Smooth muscle cell of the brain vasculature (primary cell): ENCODE results near the gene TTLL1.
"Not testable (repeated sequence)": the region's sequence is repeated elsewhere in the genome, so short reads cannot be mapped to it uniquely, and the experiment has no call there.

Source experiments
- DNase-seq: peaks from one replicate; pipeline ENCODE4 v3.0.0-alpha.2; 2012; ENCODE audit warnings: low read depth, low spot score

TTLL1 gene

DNA sequence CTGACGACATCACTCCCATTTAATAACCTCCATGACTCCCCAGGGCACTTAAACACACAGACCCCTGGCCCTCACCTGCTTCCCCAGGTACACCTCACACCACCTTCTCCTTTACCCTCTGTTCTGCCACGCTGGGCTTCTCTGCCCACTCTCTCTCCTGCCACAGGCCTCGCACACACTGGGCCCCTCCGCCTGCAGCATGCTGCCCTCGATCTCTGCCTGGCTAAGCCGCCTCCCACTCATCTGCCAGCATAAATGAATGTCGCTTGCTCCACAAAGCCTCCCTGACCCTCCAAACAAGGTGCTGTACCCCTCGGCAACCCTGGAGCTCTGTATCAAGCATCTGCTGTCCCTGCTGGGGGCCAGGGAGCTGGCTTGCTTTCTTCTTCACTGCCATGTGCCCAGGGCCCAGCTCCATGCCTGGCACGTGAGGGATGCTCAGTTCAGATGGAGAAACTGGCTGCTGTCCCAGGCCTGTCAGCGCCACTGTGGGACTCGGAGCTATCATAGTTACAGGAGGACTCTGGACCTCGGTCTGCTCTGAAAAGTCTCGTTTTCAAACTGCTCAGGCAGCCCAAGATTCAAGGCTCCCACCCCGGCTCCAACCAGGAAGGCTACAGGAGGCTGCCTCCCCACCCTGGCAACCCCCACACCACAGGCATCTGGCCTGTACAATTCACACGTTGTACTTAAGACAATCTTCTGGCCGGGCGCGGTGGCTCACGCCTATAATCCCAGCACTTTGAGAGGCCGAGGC lies 11.9 kb downstream of the TTLL1 start:
- DNase-seq: no peak

DNA sequence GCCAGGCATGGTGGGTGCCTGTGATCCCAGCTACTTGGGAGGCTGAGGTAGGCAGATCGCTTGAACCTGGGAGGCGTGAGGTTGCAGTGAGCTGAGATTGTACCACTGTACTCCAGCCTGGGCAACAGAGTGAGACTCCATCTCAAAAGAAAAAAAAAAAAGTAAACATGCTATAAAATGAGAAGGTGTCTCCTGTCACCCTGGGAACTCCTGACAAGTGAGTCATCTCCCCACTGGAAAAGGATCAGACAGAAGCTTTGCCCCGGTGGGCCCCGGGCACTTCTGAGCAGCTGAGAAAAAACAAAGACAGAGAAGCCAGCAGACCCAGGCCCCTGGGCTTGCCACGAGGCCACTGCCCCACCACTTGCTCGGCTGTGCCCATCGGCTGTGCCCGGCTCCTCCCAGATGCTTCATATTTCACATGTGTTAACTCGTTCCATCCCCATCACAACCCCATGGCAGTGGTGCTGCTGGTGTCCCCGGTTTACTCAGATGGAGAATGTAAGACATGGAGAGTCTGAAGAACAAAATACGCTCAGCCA lies 22.3 kb downstream of the TTLL1 start:
- DNase-seq: peak; percentile 33

DNA sequence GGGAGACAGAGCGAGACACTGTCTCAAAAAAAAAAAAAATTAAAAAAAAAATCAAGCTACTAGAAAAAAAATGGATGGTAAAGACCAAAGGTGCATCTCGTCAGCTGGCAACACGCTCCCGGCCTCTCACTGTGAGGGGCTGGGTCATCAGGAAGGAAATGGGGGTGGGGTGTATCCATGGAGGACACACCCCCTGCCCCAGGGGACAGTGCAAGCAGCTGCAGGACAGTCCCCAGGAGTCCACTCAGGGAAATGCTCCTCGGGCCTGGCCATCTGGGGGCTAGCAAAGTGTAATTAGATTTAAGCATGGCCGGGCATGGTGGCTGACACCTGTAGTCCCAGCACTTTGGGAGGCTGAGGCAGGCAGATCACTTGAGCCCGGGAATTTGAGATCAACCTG lies 23.1 kb downstream of the TTLL1 start:
- DNase-seq: no peak

DNA sequence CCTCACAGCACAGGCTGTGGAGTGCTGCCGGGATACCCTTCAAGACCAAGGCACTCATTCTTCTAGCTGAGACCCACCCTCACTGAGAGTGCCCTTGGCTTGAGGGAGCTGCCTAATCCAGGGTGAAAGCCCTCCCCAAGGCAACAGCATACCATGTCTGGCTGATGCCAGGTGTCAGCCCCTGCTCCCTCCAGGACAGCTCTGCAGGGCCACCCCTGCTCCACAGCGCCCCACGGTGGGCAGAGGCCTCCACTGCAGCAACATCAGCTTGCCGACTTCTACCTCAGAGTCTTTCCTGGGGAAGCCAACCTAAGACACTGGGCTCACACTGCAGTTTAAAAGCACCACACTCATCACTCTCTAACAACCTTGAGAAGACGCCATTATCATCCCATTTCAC lies 29.0 kb downstream of the TTLL1 start:
- no peak for DNase-seq

DNA sequence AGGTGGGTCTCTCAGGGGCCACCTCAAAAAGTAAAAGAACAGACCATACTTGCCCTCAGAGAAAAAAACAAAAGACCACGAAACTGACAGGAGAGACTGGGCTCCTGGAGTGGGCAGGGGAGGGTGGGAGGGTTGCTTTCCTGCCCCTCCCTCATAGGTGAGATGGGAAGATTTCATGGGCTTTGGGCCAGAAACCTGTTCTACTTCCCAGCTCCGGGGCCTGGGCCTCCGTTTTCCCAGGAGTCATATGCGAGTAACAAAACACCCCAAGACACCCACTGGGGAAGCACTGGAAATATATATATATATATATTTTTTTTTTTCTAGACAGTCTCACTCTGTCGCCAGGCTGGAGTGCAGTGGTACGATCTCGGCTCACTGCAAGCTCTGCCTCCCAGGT lies 31.6 kb downstream of the TTLL1 start:
- no peak for DNase-seq

DNA sequence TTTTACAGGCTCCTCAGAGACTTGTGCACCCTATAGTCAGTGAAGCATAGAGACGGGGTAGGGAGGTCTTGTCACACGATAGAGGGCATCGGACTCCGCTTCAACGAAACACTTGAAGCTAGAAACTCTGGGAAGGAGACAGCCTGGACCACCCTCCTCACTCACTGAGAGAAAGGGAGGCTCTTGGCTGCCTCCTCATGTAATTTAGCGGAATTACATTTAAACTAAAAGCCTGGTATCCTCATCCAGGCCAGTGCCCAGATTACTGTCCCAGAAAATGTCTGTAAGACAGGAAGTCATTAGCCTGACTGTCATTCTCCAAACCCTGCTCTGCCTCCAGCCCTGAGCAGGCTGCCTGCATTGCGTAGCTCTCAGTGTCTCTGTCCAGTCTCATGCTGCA lies 36.0 kb downstream of the TTLL1 start:
- DNase-seq: no peak

DNA sequence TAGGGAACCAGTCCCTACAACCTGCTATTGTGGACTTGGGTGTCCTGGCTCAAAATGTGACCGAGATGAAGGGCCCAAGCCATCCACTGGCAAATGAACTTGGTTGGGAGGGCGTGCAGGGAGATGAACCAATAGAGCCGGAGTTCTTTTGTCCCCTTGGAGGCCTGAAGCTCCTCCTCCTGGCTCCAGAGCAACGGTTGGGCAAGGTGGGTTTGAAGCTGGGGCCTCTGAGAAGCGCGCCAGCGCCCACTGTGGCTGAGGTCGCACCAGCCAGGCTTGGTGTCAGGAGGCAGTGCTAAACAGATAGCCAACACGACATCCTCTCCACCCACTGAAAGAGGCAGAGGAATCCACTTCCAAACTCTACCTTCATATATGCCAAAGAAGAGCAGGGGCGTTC lies 38.2 kb downstream of the TTLL1 start:
- DNase-seq: no peak

DNA sequence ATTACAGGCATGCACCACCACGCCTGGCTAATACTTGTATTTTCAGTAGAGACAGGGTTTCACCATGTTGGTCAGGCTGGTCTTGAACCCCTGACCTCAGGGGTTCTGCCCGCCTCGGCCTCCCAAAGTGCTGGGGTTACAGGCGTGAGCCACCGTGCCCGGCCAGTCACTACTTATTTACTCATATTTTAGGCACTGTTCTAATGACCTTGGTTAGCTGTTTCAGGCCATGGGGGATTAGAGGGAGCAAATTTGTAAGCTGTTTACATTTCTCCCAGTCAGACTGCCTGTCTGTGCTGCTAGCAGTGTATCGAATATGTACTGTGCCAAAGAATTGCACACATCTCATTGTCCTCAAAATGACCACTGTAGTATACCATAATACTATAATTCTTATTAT lies 41.6 kb downstream of the TTLL1 start:
- DNase-seq: no peak

DNA sequence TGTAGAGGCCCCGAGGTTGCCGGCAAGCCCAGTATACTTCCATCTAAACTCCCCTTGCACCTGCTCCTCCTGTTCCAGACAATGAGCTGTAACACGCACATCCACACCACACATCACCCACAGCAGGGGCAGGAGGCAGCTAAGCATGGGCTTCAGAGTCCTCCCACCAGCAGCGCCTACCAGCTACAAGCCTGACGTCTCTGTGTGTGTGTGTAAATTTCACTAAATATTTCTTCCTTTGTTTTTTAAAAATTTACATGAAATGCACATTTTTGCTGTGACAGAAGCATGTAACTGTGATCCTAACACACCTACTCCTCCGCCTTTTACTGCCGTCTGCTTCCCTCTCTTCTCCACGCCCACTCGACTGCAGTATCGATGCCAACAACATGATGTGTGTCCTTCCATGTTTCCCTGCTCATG lies 44.9 kb downstream of the TTLL1 start:
- DNase-seq: no peak

DNA sequence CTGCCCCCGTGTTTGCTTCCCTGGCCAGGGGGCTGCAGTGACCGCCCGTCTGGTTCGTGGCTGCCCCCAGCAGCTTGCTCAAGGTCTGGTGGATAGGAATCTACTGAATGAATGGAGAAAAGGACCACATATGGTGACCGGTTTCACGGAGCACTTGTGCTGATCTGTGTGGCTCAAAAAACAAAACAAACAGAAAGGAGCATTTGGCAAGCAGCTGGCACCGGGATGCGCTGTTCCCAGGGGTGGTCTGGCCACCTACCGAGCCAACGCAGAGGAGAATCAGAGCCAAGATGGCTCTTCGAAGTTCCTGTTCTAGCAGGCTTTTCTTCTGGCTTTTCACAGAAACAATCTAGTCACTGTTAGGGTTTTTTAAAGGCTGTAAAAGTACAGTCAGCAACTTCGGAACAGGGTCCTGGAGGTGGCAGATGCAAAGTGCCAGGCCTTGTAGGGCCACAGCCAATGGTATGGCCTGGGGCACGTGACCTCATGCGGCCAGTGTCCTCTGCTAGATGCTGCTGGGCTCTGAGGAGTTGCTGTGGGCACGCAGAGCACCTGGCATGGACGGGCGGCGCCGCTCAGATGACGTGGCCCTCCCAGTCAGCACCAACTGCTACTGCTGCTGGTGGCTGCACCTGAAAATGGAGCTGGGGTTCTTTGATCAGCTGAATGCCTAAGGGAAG lies 47.0 kb downstream of the TTLL1 start:
- peak; percentile 39 for DNase-seq

DNA sequence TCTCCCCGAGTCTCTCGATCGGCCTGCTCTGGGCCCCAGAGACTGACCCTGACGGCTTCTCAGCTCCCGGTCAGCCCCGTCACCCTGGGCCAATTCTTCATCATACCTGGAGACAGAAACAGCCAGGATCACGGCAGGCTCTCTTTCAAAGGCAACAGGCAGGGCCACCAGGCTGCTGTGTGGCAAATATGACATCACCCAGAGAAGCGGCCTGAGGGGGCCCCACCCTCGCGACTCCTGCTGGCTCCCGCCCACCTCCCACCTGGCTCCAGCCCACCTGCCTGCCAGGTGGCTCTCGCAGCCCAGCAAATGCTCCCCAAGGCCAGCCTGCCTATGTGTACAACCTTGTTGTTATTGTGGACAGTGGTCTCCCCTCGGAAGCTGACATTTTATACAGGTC lies 49.4 kb downstream of the TTLL1 start:
- no peak for DNase-seq

DNA sequence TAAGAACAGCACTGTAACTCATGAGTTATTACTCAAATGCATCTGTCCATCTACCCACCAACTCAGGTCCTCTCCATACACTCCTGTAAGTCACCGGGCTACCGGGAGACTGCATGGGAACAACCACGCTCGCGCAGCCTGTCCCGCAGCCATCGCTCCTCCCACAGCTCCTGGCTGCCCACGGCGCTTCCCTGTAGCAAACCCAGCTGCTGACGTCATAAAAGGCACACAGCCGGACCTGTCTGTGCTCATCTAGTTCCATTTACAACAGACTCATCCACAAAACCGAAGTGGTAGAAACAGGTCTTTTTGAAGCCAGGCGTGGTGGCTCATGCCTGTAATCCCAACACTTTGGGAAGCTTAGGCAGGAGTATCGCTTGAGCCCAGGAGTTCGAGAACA lies 50.9 kb downstream of the TTLL1 start:
- no peak for DNase-seq

DNA sequence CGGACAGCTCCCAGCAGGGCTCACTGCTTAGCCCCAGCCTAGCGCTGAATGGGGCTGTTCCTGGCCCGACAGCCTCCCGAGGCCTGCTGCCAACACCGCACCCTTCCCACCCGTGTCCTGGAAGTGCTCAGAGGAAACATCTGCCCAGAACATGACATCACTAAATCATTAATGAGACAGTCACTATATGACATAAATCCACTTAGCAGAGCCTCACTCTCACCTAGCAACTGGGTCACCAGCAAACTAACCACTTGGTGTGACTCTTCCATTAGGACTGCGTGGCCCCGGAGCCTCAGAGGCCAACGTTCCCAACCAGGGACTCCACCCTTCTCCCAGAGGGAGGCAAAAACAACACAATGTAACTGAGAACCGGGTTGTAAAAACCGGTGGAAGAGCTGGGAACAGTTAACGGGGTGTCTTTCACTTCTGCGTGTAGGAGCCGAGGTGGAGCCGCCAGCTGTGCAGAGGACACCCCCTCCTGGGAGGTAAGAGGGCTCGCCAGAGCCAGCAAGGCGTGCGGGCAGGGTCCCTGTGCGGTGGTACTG lies 52.8 kb downstream of the TTLL1 start:
- peak; percentile 57 for DNase-seq

DNA sequence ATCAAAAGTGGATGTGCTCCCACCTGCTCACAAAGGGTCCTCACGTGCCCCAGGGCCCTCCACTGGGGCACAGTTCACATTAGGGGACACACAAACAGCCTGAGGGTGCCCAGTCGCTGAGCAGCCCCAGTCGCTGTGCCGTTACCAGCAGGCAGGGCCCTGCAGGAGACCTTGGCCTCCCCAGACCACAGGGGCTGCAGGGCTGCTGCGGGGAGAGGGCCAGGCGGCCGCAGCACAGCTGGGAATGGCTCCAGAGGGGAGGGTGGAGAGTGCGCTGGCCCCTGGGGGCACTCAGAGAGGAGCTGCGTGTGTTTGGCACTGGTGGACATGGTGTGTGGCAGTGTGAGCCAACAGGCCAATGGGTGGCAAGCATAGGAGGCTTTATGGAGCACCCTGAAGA lies 53.9 kb downstream of the TTLL1 start:
- DNase-seq: no peak

DNA sequence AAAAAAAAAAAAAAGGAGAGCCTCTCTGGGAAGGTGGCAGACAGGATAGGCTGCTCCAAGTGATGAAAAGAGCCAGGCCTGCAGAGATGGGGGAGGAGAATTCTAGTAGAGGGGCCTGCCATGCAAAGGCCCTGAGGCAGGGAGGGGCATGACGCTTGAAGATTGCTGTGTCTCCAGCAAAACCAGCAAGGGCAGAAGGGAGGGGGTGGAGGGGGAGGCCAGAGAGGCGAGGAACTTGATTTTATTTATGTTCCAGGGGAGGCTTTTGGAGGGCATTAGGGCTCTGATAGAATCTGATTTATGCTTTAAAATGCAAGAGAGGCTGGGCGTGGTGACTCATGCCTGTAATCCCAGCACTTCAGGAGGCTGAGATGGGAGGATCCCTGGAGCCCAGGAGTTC lies 57.6 kb downstream of the TTLL1 start:
- no peak for DNase-seq

DNA sequence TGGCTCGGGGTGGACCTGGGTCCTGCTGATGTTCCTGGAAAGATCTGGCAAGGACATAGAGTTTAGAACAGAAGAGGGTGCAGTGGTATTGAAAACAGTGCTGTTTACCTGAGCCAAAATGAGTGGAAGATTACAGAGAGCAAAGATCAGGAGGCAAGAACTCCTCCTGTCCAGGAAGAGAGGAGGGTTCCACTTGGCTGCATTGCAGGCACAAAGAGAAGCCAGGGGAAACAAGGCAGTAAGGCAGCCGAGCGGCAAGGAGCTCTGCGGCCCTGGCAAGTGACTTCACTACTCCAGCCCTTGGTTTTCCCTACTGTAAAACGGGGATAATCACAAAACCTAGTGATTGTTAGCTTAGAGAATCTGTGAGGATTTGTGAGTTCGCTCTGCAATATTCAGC lies 70.6 kb downstream of the TTLL1 start:
- DNase-seq: no peak

DNA sequence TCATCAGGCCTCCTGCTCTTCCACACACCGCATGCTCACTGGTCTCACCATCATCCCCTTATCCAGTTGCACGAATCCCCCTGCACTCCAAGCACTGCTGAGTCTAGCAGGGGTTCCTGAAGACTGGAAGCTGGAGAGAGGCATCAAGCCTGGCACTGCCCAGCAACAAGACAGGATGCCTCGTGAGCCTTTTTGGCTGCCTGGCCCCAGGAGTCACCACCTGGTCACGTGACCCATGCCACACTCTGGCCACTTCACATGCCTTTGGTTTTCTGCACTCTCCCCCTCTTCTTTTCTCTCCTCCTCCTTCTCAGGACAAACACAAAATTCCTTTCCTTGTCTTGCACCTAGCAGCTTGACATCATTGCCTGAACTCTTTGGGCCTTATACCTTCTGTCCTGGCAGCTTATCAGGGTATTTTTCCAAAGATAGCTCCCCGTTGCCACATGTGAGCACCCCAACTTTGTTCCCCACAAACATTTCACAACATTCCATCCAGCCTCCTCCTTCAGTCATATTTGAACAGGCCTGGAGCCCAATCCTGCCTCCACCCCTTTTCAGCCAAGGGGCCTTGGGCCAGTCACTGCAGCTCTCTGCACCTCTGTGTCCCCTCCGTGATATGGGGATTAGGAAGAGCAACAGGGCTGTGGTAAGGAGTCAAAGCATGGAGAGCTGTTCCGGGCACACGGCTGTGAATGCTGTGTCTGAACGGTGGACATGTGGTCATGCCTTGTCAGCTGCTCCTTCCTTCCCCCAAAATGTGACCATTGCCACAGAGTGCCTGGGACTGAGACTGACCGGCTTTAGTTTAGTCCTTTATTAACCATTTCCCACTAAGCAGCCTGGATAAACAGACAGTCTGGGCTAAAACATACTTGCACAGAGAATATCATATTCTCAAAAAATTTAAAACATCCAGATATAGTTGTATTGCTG lies 71.4 kb downstream of the TTLL1 start:
- DNase-seq: no peak

DNA sequence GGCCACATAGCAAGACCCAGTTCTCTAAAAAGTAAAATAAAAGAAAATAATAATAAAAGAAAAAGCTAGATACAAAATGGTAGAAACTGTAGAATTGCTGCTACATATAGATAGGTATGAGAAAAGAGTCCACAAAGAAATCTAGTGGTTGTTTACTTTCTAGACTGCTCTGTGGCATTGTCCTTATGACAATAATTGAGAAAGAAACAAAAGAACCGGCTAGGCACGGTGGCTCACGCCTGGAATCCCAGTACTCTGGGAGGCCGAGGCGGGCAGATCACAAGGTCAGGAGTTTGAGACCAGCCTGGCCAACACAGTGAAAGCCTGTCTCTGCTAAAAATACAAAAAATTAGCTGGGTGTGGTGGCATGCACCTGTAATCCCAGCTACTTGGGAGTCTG lies 73.0 kb downstream of the TTLL1 start:
- DNase-seq: not testable (repeated sequence)

DNA sequence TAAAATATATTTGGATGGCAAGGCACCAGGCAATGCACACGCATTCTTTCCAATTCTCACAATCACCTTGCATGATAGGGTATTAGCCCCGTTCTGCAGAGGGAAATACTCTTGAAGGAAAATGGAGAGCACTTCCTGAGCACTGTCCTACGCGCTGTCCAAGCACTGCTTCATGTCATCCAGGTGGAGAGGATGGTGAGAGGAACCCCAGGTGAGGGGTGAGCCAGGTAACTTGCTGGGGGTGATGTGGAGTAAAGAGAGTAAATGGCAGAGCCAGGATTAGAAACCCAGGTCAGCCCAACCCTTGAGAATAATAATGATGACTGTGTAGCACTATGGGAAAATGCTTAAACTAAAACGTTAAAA lies 73.5 kb downstream of the TTLL1 start:
- DNase-seq: no peak

DNA sequence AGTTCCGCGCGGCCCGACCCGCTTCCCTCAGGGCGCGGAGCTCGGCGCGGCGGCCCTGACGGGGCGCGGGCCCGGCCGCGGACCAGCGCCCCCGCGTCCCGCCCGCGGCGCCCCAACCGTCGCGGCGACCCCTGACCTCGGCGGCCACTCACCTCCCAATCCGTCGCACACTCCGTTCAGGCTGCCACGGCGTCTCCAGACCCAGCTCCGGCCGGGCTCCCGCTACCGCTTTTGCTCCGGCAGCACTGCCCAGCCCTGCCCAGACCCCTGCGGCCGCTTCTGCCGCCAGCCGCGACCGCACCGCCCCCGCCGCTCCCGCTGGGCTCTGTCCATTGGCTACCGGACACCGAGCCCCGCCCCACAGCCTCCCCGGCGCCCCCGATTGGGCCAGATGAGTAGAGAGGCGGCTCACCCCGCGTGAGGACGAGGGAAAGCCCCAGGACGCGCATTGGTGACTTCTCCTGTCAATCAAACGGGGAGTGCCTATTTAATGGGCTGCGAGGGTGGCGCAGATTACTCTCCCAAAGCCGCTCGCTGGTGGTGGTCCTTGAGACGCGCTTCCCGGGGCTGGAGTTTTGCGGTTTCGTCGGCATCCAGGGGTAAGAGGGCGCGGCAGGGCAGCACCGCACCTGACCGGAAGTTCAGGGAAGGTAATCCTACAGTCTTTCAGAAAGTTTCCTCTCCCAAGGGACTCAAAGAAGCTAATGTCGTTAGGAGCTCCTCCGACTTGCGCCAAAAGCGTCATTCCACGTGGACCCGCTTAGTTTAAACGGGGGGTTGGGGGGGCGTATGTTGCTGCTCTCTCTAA lies 74.1 kb downstream of the TTLL1 start, which contains the start of gene PACSIN2:
Gene PACSIN2 (minus strand): TSS at position 281 of the 808 bp plus-strand sequence. CDS start 103,069 bp downstream, outside the sequence.
- DNase-seq: peak; percentile 95
